GM21447 (cell line): ENCODE measurements around the gene SLC25A3.

Source experiments
- ATAC-seq: cut with Tn5 transposase; IDR thresholded peaks from one replicate; pipeline ENCODE4 v1.9.1; 2021; ENCODE audit not compliant: unreplicated experiment

The SLC25A3 gene

DNA sequence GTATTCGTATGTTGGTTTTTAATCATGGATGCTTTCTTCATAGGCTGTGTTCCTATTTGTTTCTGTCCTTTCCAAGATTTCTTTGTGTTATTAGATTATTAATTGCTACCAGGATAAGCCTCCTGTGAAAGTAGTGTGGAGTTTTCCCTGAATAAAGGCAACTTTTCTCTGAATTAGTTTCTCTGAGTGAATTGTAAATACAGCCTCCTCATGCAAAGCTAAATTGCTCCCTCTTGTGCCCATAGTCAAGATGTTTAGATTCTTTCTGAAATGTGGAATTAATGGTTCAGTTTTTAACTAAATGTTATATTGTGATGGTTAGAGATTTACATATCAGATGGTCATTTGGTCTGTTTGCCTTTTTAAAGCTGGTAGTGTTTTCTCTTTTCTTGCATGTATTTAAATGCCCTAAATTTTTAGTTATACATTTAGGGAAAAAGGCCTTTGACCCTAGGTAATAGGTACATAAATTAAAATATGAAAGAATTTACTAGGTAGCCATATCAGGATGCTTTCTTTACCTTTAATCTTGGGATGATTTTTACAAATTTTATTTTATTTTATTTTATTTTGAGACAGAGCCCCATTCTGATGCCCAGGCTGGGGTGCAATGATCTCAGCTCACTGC lies 60.5 kb downstream of the SLC25A3 start:
- no peak for ATAC-seq
